HCT116 (cell line): ENCODE data around the gene MAP3K4. TPM values are rescaled to one million over a fixed set of nuclear protein-coding genes. Genes with fewer than 3 reads are reported as not detected.

Experiments
- ATAC-seq: fragments of 200-7000 bp; cut with Tn5 transposase; 2 replicates; pipeline ENCODE4 v1.9.1; 2020; ENCODE audit warnings: mild to moderate bottlenecking, moderate library complexity
- BruUV-seq: library from RNA; stranded (reverse); fragments of 400-500 nt; replicated peaks from 2 replicates; lab custom pipeline; 2021; lab: Mats Ljungman, UMichigan
- CTCF ChIA-PET: fragments of 300-600 bp; sonication (Branson Sonifier 250); formaldehyde crosslinking; loops from one replicate; lab custom pipeline; 2021; ENCODE audit warnings: antibody characterized with exemption; lab: Charles Lee
- POLR2A ChIA-PET: fragments of 300-600, 350-600 bp; sonication (Branson Sonifier 250); formaldehyde crosslinking; loops from one replicate; lab custom pipeline; 2021; ENCODE audit warnings: antibody characterized with exemption; lab: Charles Lee
- RAD21 ChIA-PET, 2 experiments: fragments of 300-600 bp; sonication (Branson Sonifier 250); formaldehyde crosslinking; loops; one replicate each; lab custom pipeline; 2023; ENCODE audit warnings: low total read pairs in 2 of 2; ENCODE audit not compliant: uncharacterized antibody in 2 of 2, unreplicated experiment in 2 of 2, low non-redundant PET in 1 of 2; lab: Charles Lee
- DNase-seq: peaks from one replicate; pipeline ENCODE4 v3.0.0-alpha.2; 2010; ENCODE audit warnings: low read depth, low spot score
- H2AFZ ChIP-seq: fragments of 200-600 bp; shearing (Covaris generic), sonication (generic); 2 replicates; pipeline ENCODE4 v1.6.1; 2017; ENCODE audit warnings: low read depth, mixed run types, mixed read lengths, antibody characterized with exemption, low read length; ENCODE audit not compliant: poor library complexity, severe bottlenecking
- H3K27ac ChIP-seq: 2 replicates; pipeline ENCODE4 v1.5.1; 2012; ENCODE audit warnings: low read depth, low read length
- H3K27me3 ChIP-seq: fragments of 200-600 bp; sonication (generic); 2 replicates; pipeline ENCODE4 v1.6.1; 2016; ENCODE audit warnings: mixed run types, low read length, mixed read lengths; ENCODE audit not compliant: insufficient read depth
- H3K36me3 ChIP-seq, 2 experiments: fragments of 200-500 bp in 1 of 2; fragments of 200-600 bp in 1 of 2; sonication (Bioruptor generic) in 1 of 2; sonication (generic) in 1 of 2; 2 replicates each; pipeline versions ENCODE4 v1.5.1 to v1.6.1; 2014 to 2016; ENCODE audit warnings: low read length in 2 of 2, inconsistent platforms in 1 of 2, mixed read lengths in 1 of 2, mixed run types in 1 of 2; ENCODE audit not compliant: insufficient read depth in 2 of 2, control insufficient read depth in 1 of 2
- H3K4me1 ChIP-seq, 2 experiments: fragments of 200-600 bp in 1 of 2; sonication (generic) in 1 of 2; 2 replicates each; pipeline versions ENCODE4 v1.5.1 to v1.6.1; 2012 to 2017; ENCODE audit warnings: low read length in 2 of 2, inconsistent platforms in 1 of 2, mild to moderate bottlenecking in 1 of 2, mixed read lengths in 1 of 2, mixed run types in 1 of 2, moderate library complexity in 1 of 2; ENCODE audit not compliant: insufficient read depth in 2 of 2, control insufficient read depth in 1 of 2
- H3K4me2 ChIP-seq: fragments of 200-600 bp; sonication (generic); 2 replicates; pipeline ENCODE4 v1.6.1; 2017; ENCODE audit warnings: mixed run types, low read length, mixed read lengths
- H3K4me3 ChIP-seq, 2 experiments: fragments of 200-600 bp in 1 of 2; sonication (generic) in 1 of 2; replicated peaks in 1 of 2; 2 replicates each; pipeline ENCODE4 v1.5.1; 2011 to 2016; ENCODE audit warnings: low read length in 2 of 2, control low read depth in 1 of 2, low read depth in 1 of 2, mild to moderate bottlenecking in 1 of 2, mixed read lengths in 1 of 2, mixed run types in 1 of 2
- H3K79me2 ChIP-seq: fragments of 200-600 bp; sonication (generic); 2 replicates; pipeline ENCODE4 v1.6.1; 2017; ENCODE audit warnings: mild to moderate bottlenecking, mixed run types, low read length, moderate library complexity, mixed read lengths; ENCODE audit not compliant: insufficient read depth
- H3K9ac ChIP-seq: fragments of 200-600 bp; sonication (generic); 2 replicates; pipeline ENCODE4 v1.6.1; 2016; ENCODE audit warnings: low read length, mixed read lengths
- H3K9me2 ChIP-seq: fragments of 200-600 bp; sonication (generic), shearing (Covaris generic); 2 replicates; pipeline ENCODE4 v1.6.1; 2017; ENCODE audit warnings: mixed run types, mild to moderate bottlenecking, moderate library complexity; ENCODE audit not compliant: insufficient read depth
- H3K9me3 ChIP-seq, 2 experiments: fragments of 200-500 bp in 1 of 2; fragments of 200-600 bp in 1 of 2; sonication (Bioruptor generic) in 1 of 2; sonication (generic) in 1 of 2; 2 replicates each; pipeline ENCODE4 v1.6.1; 2014 to 2017; ENCODE audit warnings: low read length in 2 of 2, mixed read lengths in 2 of 2, inconsistent platforms in 1 of 2, low read depth in 1 of 2, mild to moderate bottlenecking in 1 of 2, mixed run types in 1 of 2, moderate library complexity in 1 of 2; ENCODE audit not compliant: control insufficient read depth in 1 of 2, insufficient read depth in 1 of 2
- H4K20me1 ChIP-seq: fragments of 200-600 bp; sonication (generic), shearing (Covaris generic); 2 replicates; pipeline ENCODE4 v1.6.1; 2017; ENCODE audit warnings: mixed run types, mild to moderate bottlenecking, moderate library complexity; ENCODE audit not compliant: insufficient read depth
- CBX3 ChIP-seq: IDR thresholded peaks from 2 replicates; pipeline ENCODE4 v1.6.1; 2012; ENCODE audit warnings: low read depth
- CEBPB ChIP-seq: IDR thresholded peaks from 2 replicates; pipeline ENCODE4 v1.6.1; 2012; ENCODE audit warnings: low read depth
- EGR1 ChIP-seq: IDR thresholded peaks from 2 replicates; pipeline ENCODE4 v1.6.1; 2012; ENCODE audit warnings: low read depth
- FOSL1 ChIP-seq: IDR thresholded peaks from 2 replicates; pipeline ENCODE4 v1.6.1; 2012; ENCODE audit warnings: low read depth
- JUND ChIP-seq: IDR thresholded peaks from 2 replicates; pipeline ENCODE4 v1.6.1; 2012
- POLR2A ChIP-seq: IDR thresholded peaks from 2 replicates; pipeline ENCODE4 v1.7.0; 2011; ENCODE audit warnings: borderline replicate concordance; ENCODE audit not compliant: insufficient read depth, insufficient read length; ENCODE audit errors: extremely low read depth
- RAD21 ChIP-seq: IDR thresholded peaks from 2 replicates; pipeline ENCODE4 v1.6.1; 2012; ENCODE audit warnings: low read depth, mild to moderate bottlenecking
- REST ChIP-seq: IDR thresholded peaks from 2 replicates; pipeline ENCODE4 v1.6.1; 2012; ENCODE audit warnings: low read depth
- SIN3A ChIP-seq: IDR thresholded peaks from 2 replicates; pipeline ENCODE4 v1.6.1; 2012; ENCODE audit warnings: low read depth
- SP1 ChIP-seq: IDR thresholded peaks from 2 replicates; pipeline ENCODE4 v1.6.1; 2012; ENCODE audit warnings: low read depth
- SRF ChIP-seq: IDR thresholded peaks from 2 replicates; pipeline ENCODE4 v1.6.1; 2012; ENCODE audit warnings: low read depth
- TCF7L2 ChIP-seq: IDR thresholded peaks from 2 replicates; pipeline ENCODE4 v1.7.0; 2011; ENCODE audit warnings: borderline replicate concordance, inconsistent platforms; ENCODE audit not compliant: insufficient read depth, insufficient read length; ENCODE audit errors: extremely low read depth
- ZFX ChIP-seq: fragments of 450-650 bp; IDR thresholded peaks from 2 replicates; pipeline ENCODE4 v1.6.1; 2017
- ZNF274 ChIP-seq: fragments of 200-500 bp; sonication (Bioruptor generic); IDR thresholded peaks from 2 replicates; pipeline ENCODE4 v1.6.1; 2014; ENCODE audit warnings: mild to moderate bottlenecking, low read depth, low read length, inconsistent platforms
- intact Hi-C: fragments of 100-400 bp; cut with micrococcal nuclease; formaldehyde crosslinking; loops from 2 replicates; pipeline ENCODE4 v1.10.0; 2022
- total RNA-seq: library from RNA; stranded (reverse); gene quantifications from one replicate; pipeline ENCODE4 v1.2.1, GENCODE V29; 2021; ENCODE audit not compliant: unreplicated experiment
- TF ChIP-seq, protein P1 (sequence below): IDR thresholded peaks from 2 replicates; pipeline ENCODE4 v1.6.1; 2012
- TF ChIP-seq, protein P2 (sequence below): IDR thresholded peaks from 2 replicates; pipeline ENCODE4 v1.6.1; 2011; ENCODE audit warnings: mild to moderate bottlenecking, low read length, moderate library complexity; ENCODE audit not compliant: insufficient replicate concordance; ENCODE audit errors: extremely low read depth

MAP3K4 gene
- total RNA-seq, 1 experiment from 2014 or later = 46.5 TPM

DNA sequence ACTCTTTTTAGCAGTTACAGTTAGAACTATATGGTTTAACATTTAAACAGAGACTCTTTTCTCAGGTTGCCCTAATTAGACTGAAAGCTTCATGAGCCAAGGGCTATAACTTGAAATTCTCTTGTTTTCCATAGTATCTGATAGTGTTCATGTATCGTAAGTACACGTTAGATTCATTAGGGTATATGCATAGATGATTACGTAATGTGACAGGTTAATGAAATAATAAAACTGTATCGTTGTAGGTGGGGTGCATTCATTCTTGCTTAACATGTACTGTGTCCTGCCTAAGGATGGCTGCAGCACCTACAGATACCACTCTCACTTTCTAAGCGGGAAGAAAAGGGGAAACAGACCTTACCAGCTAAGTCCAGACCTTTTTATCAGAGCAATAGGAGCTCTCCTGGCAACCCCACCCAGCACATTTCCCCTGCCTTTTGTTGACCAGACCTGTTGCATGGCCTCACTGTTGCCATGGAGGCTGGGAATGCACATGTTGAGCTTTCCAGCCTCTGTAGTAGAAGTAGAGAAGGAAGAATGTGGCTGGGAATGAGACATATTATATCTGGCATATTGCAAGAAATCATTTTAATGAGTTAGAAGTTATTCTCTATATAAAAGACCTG lies 83.0 kb downstream of the MAP3K4 start:
- ChIA-PET POLR2A (no interaction called here), CTCF (no interaction called here), RAD21 (no interaction called here)
- no peaks in the 10 kb centered on the region for H3K9me2 ChIP-seq
- no peak for TF ChIP-seq SRF
- TF ChIP-seq FOSL1 = no peak
- no peak for TF ChIP-seq SP1
- TF ChIP-seq, protein P1, sequence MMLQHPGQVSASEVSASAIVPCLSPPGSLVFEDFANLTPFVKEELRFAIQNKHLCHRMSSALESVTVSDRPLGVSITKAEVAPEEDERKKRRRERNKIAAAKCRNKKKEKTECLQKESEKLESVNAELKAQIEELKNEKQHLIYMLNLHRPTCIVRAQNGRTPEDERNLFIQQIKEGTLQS = no peak
- no peak for TF ChIP-seq JUND
- no peak for TF ChIP-seq CEBPB
- TF ChIP-seq ZFX = no peak
- no peak for TF ChIP-seq TCF7L2
- TF ChIP-seq, protein P2, sequence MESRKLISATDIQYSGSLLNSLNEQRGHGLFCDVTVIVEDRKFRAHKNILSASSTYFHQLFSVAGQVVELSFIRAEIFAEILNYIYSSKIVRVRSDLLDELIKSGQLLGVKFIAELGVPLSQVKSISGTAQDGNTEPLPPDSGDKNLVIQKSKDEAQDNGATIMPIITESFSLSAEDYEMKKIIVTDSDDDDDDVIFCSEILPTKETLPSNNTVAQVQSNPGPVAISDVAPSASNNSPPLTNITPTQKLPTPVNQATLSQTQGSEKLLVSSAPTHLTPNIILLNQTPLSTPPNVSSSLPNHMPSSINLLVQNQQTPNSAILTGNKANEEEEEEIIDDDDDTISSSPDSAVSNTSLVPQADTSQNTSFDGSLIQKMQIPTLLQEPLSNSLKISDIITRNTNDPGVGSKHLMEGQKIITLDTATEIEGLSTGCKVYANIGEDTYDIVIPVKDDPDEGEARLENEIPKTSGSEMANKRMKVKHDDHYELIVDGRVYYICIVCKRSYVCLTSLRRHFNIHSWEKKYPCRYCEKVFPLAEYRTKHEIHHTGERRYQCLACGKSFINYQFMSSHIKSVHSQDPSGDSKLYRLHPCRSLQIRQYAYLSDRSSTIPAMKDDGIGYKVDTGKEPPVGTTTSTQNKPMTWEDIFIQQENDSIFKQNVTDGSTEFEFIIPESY = no peak
- TF ChIP-seq CBX3 = no peak
- TF ChIP-seq POLR2A = no peak
- no peak for TF ChIP-seq RAD21
- no peak for TF ChIP-seq SIN3A
- TF ChIP-seq REST = no peak
- no peak for TF ChIP-seq EGR1
- TF ChIP-seq ZNF274 = no peak
- H3K4me3 ChIP-seq = no peak overlapping the region
- no TSS peak for BruUV-seq
- no peaks in the 10 kb centered on the region for H3K9me3 ChIP-seq
- H3K79me2 ChIP-seq = peaks cover 3% of the 10 kb centered on the region; the same call in 1 of the 2 replicates
- no peaks in the 10 kb centered on the region for H3K4me1 ChIP-seq
- ATAC-seq (no peak), DNase-seq (no peak)
- no peak overlapping the region for H3K27ac ChIP-seq
- H3K4me2 ChIP-seq = no peak overlapping the region
- no peak overlapping the region for H3K9ac ChIP-seq
- no peak overlapping the region for H2AFZ ChIP-seq
- H3K27me3 ChIP-seq = no peaks in the 10 kb centered on the region
- H3K36me3 ChIP-seq = peaks cover 2 to 4% of the 10 kb centered on the region in 2 experiments; a peak in 1 of 4 replicates
- H4K20me1 ChIP-seq = no peaks in the 10 kb centered on the region
- intact Hi-C loops = no loop called here
